HL-60 (cell line): ENCODE results near the gene PLCB1.
A peak's percentile ranks its signal among the peaks of the same experiment; 100 is the strongest.

Experiments used
- DNase-seq, 2 experiments: peaks; one replicate each; pipeline ENCODE4 v3.0.0-alpha.2; 2010 to 2020; ENCODE audit warnings: low read depth in 1 of 2, low spot score in 1 of 2
- H3K27ac ChIP-seq: fragments of 250-450 bp; sonication (Bioruptor Pico); replicated peaks from 2 replicates; pipeline ENCODE4 v1.5.1; 2020; ENCODE audit warnings: mild to moderate bottlenecking, moderate library complexity
- H3K27me3 ChIP-seq: fragments of 250-450 bp; sonication (Bioruptor Pico); 2 replicates; pipeline ENCODE4 v1.5.1; 2021; ENCODE audit warnings: mild to moderate bottlenecking, moderate library complexity; ENCODE audit not compliant: insufficient read depth, poor library complexity, severe bottlenecking
- H3K4me3 ChIP-seq: replicated peaks from 2 replicates; pipeline ENCODE4 v1.5.1; 2011; ENCODE audit warnings: mild to moderate bottlenecking, control low read depth, low read length; ENCODE audit not compliant: insufficient read depth
- CTCF ChIP-seq: IDR thresholded peaks from one replicate; pipeline ENCODE4 v1.5.1; 2011; ENCODE audit warnings: low read length, control low read depth, inconsistent platforms; ENCODE audit not compliant: insufficient read depth
- GABPA ChIP-seq: IDR thresholded peaks from 2 replicates; pipeline ENCODE4 v1.6.1; 2012; ENCODE audit warnings: low read depth
- POLR2AphosphoS5 ChIP-seq: IDR thresholded peaks from 2 replicates; pipeline ENCODE4 v1.6.1; 2012; ENCODE audit warnings: low read depth
- REST ChIP-seq: IDR thresholded peaks from 2 replicates; pipeline ENCODE4 v1.6.1; 2012; ENCODE audit warnings: low read depth; ENCODE audit not compliant: insufficient replicate concordance
- SPI1 ChIP-seq: IDR thresholded peaks from 2 replicates; pipeline ENCODE4 v1.6.1; 2012; ENCODE audit warnings: low read depth, mild to moderate bottlenecking, borderline replicate concordance

Gene PLCB1

GRCh38 chr20:8805737-8806442 is 673.8 kb downstream of the PLCB1 start:
- Histone ChIP-seq H3K27ac (no peak overlapping the region), H3K4me3 (no peak overlapping the region), H3K27me3 (no peaks in the 10 kb centered on the region)
- TF ChIP-seq CTCF (no peak), GABPA (no peak), POLR2AphosphoS5 (no peak)
- DNase-seq: no peak

GRCh38 chr20:8807480-8808201 is 675.6 kb downstream of the PLCB1 start:
- no peak for DNase-seq
- TF ChIP-seq SPI1 (no peak), CTCF (no peak), POLR2AphosphoS5 (no peak), REST (no peak), GABPA (no peak)
- no peaks in the 10 kb centered on the region for H3K27me3 ChIP-seq
- no peak overlapping the region for H3K4me3 ChIP-seq
- H3K27ac ChIP-seq: no peak overlapping the region

GRCh38 chr20:8808202-8808535 is 676.1 kb downstream of the PLCB1 start:
- peak in 1 of 2 experiments; percentile 7 for DNase-seq
- no peaks in the 10 kb centered on the region for H3K27me3 ChIP-seq
- no peak overlapping the region for H3K27ac ChIP-seq
- TF ChIP-seq GABPA: no peak
- no peak for TF ChIP-seq POLR2AphosphoS5
- TF ChIP-seq CTCF: no peak
- no peak for TF ChIP-seq SPI1
- TF ChIP-seq REST: no peak
- no peak overlapping the region for H3K4me3 ChIP-seq
